Fibroblast of pulmonary artery (primary cell): Measurements from ENCODE around the gene CDK5RAP3.

ENCODE experiments used
- DNase-seq: peaks from one replicate; pipeline ENCODE4 v3.0.0-alpha.2; 2010; ENCODE audit warnings: low read depth
- H3K4me3 ChIP-seq: replicated peaks from 2 replicates; pipeline ENCODE4 v1.5.1; 2011; ENCODE audit warnings: low read depth, mild to moderate bottlenecking, control low read depth, low read length, moderate library complexity
- CTCF ChIP-seq: IDR thresholded peaks from 2 replicates; pipeline ENCODE4 v1.5.1; 2011; ENCODE audit warnings: mild to moderate bottlenecking, control low read depth, low read length, inconsistent platforms; ENCODE audit errors: missing control alignments

CDK5RAP3 gene

GRCh38 chr17:47970725-47971499 lies at the start of gene CDK5RAP3:
CDK5RAP3 (plus strand) TSS chr17:47971113; CDS start chr17:47971147, 34 bp downstream.
- TF ChIP-seq CTCF, result peak; percentile 79
- peak; percentile 99 for DNase-seq
- peak within 1 kb of the TSS; percentile 89 for H3K4me3 ChIP-seq

GRCh38 chr17:47924785-47925677 lies 45.9 kb upstream of the CDK5RAP3 start:
- TF ChIP-seq CTCF, result no peak
- H3K4me3 ChIP-seq, result no peak overlapping the region
- no peak for DNase-seq

GRCh38 chr17:47925678-47925988 lies 45.3 kb upstream of the CDK5RAP3 start:
- no peak for DNase-seq
- no peak overlapping the region for H3K4me3 ChIP-seq
- TF ChIP-seq CTCF, result no peak

- TF ChIP-seq CTCF, result no peak
- no peak overlapping the region for H3K4me3 ChIP-seq
- no peak for DNase-seq
Observed at GRCh38 chr17:47927821-47928400, 43.0 kb upstream of the CDK5RAP3 start.

GRCh38 chr17:47928415-47928814 lies 42.5 kb upstream of the CDK5RAP3 start:
- no peak for TF ChIP-seq CTCF
- no peak for DNase-seq
- H3K4me3 ChIP-seq, result no peak overlapping the region

- no peak overlapping the region for H3K4me3 ChIP-seq
- TF ChIP-seq CTCF, result no peak
- DNase-seq, result no peak
Observed at GRCh38 chr17:47929218-47930000, 41.5 kb upstream of the CDK5RAP3 start.
